ENCODE measurements around the gene FIS1.

- TF ChIP-seq CTCF (IDR thresholded peaks at IDR 0.05; ENCODE audit: insufficient read depth, low read depth, low read length), result no peak
- TF ChIP-seq EZH2 (IDR thresholded peaks at IDR 0.05; ENCODE audit: insufficient read depth, low read length), result no peak
These were observed 42.2 kb upstream of the FIS1 start for GRCh38 chr7:101287032-101287431.

Data from astrocyte (in vitro differentiated cells and primary cell).